GM19240 (cell line): ENCODE data around the gene GEN1.

Experiments used
- DNase-seq: peaks from one replicate; pipeline ENCODE4 v3.0.0; 2011; ENCODE audit warnings: low spot score; ENCODE audit not compliant: insufficient read length

Gene GEN1, protein sequence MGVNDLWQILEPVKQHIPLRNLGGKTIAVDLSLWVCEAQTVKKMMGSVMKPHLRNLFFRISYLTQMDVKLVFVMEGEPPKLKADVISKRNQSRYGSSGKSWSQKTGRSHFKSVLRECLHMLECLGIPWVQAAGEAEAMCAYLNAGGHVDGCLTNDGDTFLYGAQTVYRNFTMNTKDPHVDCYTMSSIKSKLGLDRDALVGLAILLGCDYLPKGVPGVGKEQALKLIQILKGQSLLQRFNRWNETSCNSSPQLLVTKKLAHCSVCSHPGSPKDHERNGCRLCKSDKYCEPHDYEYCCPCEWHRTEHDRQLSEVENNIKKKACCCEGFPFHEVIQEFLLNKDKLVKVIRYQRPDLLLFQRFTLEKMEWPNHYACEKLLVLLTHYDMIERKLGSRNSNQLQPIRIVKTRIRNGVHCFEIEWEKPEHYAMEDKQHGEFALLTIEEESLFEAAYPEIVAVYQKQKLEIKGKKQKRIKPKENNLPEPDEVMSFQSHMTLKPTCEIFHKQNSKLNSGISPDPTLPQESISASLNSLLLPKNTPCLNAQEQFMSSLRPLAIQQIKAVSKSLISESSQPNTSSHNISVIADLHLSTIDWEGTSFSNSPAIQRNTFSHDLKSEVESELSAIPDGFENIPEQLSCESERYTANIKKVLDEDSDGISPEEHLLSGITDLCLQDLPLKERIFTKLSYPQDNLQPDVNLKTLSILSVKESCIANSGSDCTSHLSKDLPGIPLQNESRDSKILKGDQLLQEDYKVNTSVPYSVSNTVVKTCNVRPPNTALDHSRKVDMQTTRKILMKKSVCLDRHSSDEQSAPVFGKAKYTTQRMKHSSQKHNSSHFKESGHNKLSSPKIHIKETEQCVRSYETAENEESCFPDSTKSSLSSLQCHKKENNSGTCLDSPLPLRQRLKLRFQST

DNA sequence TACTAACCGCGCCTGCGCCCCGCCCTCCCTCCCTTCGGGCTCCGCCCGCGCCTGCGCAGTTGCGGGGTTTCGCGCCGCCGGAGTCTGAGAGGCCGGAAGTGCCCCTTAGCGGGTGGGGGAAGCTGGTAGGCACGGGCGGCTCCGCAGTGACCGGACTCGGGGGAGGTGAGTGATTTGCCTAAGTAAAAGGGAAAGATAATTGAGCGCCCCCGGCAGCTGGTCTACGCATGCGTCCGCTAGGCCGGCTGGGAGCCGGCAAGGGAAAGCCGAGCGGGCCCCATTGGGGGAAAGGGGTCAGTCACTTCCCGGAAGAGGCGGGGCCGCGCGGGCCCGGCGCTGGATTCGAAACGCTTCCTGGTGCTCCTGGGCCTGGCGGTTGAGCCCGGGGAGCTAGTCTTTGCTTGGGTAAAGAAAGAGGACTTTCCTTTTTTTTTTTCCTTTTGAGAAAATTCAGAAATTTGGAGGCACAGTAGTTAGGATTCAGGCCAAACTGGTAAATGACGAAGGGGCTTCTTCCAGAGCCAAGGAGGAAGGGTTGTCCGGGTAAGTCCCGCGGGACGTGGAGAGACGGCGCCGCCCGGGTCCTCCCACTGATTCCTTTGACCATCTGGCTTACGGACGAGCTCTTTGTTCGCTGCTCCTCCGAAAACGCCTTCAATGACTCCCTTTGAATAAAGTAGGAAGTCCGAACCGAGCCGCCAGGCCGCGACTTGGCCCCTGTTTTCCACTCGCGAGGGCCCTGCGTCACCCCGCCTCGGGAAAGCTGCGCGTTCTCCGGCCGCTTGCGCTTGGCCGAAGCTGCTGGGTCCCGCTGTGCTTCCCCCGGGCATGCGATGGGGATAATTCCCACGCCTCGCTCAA is at the start of gene GEN1, which contains the start of gene SMC6:
Gene GEN1, plus strand, starts transcription at position 336 of the 861 bp plus-strand sequence. CDS start 5,806 bp downstream, outside the sequence.
Gene SMC6, minus strand, starts transcription at position 8 of the 861 bp plus-strand sequence. CDS start 7,864 bp downstream, outside the sequence.
- DNase-seq: peak; percentile 52

DNA sequence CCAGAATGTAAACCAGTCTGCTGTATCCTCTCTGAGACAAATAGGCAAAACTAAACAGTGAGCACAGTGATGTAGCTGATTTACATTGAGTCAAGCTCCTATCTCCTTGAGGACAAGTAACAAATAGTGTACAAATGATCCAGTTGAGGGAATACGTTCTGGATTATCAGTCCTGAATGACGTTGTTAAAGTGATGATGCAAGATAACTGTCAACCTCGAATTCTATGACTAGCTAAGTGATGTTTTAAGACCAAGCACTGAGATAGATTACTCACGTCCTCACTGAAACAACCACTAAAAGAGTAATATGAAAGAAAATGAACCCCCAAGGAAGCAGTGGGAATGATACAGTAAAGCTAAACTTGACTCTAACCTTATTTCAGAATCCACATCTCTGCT is 47.1 kb upstream of the GEN1 start:
- DNase-seq: no peak

GRCh38 chr2:17708501-17708900 is 45.4 kb upstream of the GEN1 start:
- DNase-seq: no peak

DNA sequence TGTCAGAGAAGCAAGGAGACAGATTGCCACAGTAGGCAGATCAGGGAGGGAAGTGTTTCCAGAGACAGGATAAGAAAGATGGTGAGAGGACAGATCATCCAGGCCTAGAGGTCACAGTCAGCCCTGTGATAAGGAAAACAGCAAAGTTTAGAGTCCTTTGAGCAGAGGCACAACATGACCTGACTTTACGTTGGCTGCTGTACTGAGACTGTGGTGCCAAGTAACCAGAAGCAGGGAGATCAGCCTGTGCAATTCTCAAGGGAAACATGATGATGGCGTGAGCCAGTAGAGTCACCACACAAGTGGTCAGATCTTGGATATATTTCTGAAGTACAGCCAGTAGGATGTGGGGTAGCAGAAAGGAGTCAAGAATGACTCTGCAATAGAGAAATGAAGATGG is 44.0 kb upstream of the GEN1 start:
- DNase-seq: no peak

- DNase-seq: no peak
Observed at GRCh38 chr2:17710547-17711248, 43.2 kb upstream of the GEN1 start.

- no peak for DNase-seq
Observed at GRCh38 chr2:17713291-17713690, 40.6 kb upstream of the GEN1 start.

- no peak for DNase-seq
Observed at GRCh38 chr2:17717666-17718065, 36.3 kb upstream of the GEN1 start.

DNA sequence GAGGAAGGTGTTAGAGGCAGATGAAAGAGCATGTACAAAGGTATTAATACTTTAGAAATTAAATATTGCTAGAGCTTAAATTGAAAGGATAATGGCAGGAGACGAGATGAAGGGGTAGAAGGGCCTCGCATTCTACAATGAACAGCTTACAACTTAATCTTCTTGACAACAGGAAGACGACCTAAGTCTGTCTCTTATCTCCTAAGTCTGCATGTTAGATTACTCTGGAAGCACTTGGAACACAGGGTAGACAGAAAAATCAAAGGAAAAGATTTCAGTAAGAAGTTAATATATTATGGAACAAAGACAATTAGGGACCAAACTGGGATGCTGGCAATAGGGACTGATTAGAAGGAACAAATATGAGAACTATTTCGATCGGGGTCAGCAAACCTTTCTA is 35.2 kb upstream of the GEN1 start:
- no peak for DNase-seq

- DNase-seq: no peak
Observed at GRCh38 chr2:17719562-17720371, 34.2 kb upstream of the GEN1 start.

DNA sequence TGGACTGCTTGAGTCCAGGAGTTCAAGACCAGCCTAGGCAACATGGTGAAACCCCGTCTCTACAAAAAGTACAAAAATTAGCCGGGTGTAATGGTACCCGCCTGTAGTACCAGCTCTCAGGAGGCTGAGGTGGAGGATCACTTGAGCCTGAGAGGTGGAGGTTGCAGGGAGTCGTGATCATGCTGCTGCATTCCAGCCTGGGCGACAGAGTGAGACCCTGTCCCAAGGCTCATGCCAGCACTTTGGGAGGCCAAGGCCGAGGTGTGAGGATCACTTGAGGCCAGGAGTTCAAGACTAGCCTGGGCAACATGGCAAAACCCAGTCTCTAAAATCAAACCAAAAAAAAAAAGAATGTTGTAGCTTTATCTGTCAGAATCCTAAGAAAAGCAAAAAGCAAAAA is 25.7 kb upstream of the GEN1 start:
- no peak for DNase-seq

GRCh38 chr2:17729880-17730279 is 24.1 kb upstream of the GEN1 start:
- no peak for DNase-seq

GRCh38 chr2:17733599-17733998 is 20.3 kb upstream of the GEN1 start:
- no peak for DNase-seq

GRCh38 chr2:17735864-17736263 is 18.1 kb upstream of the GEN1 start:
- no peak for DNase-seq

DNA sequence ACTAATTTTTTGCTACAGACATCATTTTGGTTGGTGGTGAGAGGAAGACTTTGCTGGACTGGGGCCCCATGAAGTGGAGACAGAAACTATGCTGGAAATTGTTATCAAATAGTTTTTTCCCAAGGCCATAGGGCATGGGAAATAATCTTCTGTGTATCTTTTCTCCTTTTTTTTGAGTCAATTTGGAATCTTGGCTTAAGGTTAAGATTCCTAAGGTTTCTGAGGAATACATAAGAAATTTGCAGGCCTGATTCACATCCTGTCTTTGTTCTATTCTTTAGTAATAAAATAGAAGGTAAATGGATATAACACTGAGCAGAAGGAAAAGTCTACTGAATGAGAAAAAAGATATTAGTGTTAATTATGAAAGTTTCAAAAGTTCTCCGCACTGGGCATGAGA is 16.9 kb upstream of the GEN1 start:
- DNase-seq: no peak

DNA sequence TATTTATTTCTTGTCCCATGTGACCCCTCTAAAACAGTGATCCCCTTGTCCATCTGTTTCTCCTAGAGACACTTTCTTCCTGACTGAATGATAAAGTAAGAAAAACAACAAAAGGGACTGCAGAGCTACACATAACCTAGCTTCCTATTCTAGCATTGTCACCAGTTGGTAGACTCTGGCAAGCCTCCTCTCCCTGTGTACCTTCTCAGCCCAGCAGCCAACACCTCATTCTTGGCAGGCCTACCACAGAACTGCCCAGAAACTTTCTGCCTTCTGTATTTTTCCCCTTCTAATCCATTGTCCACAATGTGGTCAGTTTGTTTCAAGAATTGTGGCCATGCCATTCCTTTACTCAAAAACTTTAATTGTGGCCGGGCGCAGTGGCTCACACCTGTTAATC is 13.7 kb upstream of the GEN1 start:
- DNase-seq: no peak

- no peak for DNase-seq
Observed at GRCh38 chr2:17747684-17748452, 6.1 kb upstream of the GEN1 start.

DNA sequence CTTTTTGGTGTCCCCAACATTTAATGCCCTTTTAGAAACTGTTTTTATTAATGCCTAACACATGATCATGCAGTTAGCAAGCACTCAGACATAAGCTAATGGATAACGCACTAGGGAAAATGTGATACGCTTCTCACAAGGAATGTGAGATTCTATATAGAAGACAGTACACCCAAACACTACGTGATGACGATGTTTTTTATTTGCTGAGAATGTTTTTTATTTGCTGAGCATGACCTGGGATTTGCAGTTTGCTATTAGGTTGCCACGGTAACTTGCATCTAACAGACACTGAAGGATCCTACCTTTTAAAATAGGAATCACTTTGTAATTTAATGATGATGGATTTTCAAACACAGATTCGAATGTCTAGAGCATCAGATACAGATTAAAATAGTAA is 5.2 kb upstream of the GEN1 start:
- no peak for DNase-seq

DNA sequence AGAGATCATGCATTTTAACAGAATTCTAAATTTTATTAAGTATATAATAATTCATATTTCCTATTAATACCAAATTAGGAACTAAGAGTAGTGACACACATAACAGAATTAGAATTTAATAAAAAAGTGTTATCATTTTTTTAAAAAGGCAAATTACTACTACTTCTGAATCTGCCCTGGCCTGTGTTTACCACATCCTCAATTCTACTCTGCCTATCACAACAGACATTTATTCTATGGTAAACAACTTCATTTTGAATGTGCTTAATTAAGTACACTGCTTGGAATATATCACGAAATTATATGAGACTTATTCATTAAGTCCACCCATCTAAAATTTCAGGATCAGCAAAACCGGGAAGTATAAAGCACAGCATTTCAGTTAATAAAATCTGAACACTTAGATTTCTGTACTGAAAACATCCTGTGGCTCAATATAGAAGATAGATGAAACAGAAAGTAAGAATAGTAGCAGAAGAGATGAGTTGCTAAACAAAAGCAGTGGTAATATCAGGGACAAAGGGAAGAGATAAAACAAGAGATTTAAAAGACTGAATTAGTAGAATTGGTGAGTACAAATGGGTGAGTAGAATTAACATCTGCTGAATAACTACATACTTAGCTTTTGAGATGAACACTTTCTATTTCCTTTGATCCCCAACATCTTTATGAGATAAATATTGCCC is 4.0 kb upstream of the GEN1 start:
- no peak for DNase-seq

DNA sequence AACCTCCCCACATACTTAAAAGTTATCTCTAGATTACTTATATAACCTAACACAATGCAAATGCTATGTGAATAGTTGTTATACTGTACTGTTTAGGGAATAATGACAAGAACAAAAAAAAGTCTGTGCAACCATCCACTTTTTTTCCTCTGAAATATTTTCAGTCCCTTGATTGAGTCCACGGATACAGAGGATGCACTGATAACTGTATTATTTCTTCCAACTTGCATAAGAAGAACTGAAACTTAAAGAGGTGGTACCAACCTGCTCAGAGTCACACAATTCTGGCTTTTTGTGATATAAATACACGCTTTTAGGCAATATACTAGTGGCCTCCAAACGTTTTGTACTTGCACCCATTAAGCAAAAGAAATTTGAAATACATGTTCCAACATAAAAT is 1.7 kb upstream of the GEN1 start:
- DNase-seq: no peak
